IMR-90 (cell line): ENCODE results near the gene FAM171A1.

Experiments used
- POLR2A ChIP-seq: IDR thresholded peaks from 2 replicates; pipeline ENCODE4 v1.6.1; 2012; ENCODE audit warnings: mild to moderate bottlenecking, low read depth, low read length
- TF ChIP-seq, protein P1 (sequence below): conservative IDR thresholded peaks from 2 replicates; pipeline ENCODE4 v1.5.1; 2012; ENCODE audit warnings: mild to moderate bottlenecking, low read depth, low read length, improper control_type of control experiment

DNA sequence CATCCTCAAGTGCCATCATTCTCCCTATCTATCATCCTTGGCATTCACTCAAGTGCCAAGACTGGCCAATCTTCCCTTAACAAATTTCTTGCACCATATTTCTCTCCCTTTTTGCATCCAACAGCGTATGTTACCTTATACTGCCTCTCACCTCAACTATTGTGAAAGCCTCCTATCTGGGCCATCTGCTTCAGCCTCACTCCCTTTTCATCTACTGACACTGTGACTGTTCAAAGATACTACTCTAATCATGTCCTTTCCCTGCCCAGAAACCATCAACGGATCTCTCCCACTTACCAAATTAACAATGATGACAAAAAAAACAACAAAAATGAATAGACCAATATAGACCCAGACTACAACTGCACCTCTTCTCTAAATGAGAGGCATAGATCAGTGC, 112.0 kb downstream of the FAM171A1 start:
- TF ChIP-seq, protein P1, sequence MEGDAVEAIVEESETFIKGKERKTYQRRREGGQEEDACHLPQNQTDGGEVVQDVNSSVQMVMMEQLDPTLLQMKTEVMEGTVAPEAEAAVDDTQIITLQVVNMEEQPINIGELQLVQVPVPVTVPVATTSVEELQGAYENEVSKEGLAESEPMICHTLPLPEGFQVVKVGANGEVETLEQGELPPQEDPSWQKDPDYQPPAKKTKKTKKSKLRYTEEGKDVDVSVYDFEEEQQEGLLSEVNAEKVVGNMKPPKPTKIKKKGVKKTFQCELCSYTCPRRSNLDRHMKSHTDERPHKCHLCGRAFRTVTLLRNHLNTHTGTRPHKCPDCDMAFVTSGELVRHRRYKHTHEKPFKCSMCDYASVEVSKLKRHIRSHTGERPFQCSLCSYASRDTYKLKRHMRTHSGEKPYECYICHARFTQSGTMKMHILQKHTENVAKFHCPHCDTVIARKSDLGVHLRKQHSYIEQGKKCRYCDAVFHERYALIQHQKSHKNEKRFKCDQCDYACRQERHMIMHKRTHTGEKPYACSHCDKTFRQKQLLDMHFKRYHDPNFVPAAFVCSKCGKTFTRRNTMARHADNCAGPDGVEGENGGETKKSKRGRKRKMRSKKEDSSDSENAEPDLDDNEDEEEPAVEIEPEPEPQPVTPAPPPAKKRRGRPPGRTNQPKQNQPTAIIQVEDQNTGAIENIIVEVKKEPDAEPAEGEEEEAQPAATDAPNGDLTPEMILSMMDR: no peak
- TF ChIP-seq POLR2A: no peak
